GM12875 (cell line): ENCODE data around the gene WDR70.
"Not testable (repeated sequence)": the region's sequence is repeated elsewhere in the genome, so short reads cannot be mapped to it uniquely, and the experiment has no call there.

Experiments
- H3K4me3 ChIP-seq: one replicate; pipeline ENCODE4 v1.5.1; 2011; ENCODE audit warnings: low read depth, low read length, control low read depth
- TF ChIP-seq, protein P1 (sequence below): IDR thresholded peaks from 2 replicates; pipeline ENCODE4 v1.5.1; 2011; ENCODE audit warnings: low read depth, mild to moderate bottlenecking, control low read depth, inconsistent platforms, low read length, moderate library complexity, borderline replicate concordance; ENCODE audit not compliant: insufficient read depth

Gene WDR70

GRCh38 chr5:37477426-37477825, 98.3 kb downstream of the WDR70 start:
- TF ChIP-seq, protein P1, sequence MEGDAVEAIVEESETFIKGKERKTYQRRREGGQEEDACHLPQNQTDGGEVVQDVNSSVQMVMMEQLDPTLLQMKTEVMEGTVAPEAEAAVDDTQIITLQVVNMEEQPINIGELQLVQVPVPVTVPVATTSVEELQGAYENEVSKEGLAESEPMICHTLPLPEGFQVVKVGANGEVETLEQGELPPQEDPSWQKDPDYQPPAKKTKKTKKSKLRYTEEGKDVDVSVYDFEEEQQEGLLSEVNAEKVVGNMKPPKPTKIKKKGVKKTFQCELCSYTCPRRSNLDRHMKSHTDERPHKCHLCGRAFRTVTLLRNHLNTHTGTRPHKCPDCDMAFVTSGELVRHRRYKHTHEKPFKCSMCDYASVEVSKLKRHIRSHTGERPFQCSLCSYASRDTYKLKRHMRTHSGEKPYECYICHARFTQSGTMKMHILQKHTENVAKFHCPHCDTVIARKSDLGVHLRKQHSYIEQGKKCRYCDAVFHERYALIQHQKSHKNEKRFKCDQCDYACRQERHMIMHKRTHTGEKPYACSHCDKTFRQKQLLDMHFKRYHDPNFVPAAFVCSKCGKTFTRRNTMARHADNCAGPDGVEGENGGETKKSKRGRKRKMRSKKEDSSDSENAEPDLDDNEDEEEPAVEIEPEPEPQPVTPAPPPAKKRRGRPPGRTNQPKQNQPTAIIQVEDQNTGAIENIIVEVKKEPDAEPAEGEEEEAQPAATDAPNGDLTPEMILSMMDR, result no peak
- no peak overlapping the region for H3K4me3 ChIP-seq

DNA sequence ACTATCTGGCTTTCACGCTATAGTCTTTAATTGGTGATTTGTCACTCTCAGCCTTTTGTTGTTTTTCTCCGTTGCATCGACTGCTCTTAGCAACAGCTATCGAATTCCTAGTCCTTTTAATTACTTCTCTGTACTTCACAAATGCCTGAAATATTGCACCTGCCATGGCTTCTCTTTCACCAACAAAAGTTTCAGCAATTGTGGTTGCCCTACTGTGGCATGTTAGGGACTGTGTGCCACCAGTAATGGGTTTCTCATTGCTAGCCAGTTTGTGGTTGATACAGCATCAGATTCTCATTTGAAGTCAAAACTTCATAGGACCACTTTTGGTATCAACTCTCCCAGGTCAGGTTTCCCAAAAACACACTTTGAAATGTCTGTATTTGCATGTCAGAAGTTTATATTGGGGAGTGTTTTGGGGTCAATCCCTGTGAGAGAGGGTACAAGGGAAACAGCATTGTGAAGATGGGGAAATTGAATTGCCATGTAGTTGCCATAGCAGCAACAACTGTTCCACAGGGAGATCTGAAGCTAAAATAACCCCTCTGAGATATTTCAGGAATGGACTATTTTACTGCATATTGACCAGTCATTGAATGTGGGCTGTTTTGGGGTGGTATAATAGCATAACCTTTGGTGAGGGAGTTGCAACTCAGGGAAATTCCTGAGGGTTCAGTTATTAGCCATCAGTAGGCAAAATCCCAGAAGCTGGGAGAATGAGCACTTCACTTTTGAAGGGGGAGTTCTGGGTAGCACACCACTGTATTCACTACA, 99.2 kb downstream of the WDR70 start:
- H3K4me3 ChIP-seq, result no peak overlapping the region

GRCh38 chr5:37481395-37481794, 102.3 kb downstream of the WDR70 start:
- H3K4me3 ChIP-seq, result not testable (repeated sequence)

More for the DNA sequence above, 99.2 kb downstream of the WDR70 start:
- TF ChIP-seq, protein P1, result no peak

DNA sequence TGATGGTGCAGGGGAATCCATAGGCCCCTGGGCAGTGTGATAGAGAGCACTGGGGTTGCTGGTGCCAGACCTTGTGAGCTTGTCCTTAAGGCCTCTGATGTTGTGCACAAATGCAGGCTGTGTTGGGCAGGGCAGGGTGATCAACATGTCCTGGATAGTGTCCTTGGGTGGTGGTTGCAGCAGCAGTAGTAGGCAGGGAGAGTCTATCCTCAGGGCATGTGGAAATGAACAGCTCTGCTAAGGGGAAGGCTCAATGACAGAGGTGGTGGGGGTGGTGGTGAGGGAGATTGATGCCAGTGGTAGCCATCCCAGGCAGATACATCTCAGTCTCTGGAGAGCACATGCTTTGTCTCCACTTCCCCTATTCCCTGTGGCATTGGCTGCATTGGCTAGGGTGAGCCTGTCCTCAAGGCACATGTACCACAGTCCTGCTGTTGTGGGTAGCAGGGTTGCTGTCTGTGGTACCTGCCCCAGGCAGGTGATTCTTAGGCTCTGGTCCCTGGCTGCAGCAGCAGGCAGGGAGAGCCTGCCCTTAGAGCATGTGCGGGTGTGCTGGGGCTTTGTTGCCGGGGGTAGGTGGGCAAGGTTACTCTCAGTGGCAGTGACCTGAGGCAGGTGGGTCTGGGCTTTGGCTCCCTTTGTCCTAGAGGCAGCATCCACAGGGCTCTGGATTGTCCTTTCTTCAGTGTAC, 111.1 kb downstream of the WDR70 start:
- TF ChIP-seq, protein P1, result no peak
- H3K4me3 ChIP-seq, result no peak overlapping the region

DNA sequence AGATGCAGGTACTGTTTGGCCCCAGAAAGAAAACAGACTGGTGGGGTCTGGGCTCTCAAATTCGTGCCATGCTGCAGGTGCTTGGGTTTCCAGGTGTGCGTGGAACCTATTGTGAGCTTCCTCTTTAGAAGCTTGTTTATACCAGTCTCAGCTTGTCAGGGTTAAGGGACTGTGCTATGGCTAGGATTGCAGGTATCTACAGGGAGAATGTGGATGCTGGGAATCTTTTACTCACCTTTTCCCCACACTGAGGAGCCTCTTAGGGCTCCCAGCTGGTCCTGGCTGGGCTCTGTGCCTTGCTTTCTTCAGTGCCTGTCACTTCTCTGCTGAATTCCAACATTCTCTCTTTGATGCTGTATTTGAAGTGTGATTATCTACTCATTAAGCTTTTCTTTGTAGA, 111.8 kb downstream of the WDR70 start:
- TF ChIP-seq, protein P1, result no peak
- no peak overlapping the region for H3K4me3 ChIP-seq

DNA sequence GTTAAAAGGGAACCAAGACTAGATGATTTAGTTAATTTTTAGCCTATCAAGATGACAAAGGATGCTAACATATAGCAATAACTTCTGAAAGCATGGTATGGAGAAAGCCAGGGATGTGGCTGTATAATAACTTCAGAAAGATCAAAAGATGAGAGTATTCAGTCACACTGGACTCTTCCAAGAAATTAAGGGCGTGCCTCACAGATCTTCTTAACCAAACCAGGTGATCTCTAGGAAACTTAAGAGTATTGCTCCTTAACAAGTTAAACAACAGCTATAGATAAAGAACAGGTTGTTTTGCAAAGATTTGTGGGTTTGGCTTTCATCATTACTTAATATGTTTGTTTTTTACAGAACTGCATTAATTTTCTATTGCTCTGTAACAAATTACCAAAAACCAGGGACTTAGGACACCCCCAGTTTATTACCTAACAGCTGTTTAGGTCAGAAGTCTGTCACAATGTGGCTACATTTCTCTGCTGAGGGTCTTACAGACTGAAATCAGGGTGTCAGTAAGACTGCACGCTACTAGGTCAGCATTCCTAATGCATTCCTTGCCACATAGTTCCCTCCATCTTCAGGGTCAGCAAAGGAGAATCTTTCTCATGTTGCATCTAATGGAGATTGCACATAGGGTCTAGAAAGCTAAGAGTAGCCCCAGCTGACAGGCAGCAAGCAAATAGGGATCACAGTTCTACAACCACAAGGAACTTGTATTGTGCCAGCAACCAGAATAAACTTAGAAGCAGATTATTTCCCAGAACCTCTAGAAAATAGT, 113.8 kb downstream of the WDR70 start:
- H3K4me3 ChIP-seq, result no peak overlapping the region
- TF ChIP-seq, protein P1, result no peak

GRCh38 chr5:37494756-37495155, 115.6 kb downstream of the WDR70 start:
- TF ChIP-seq, protein P1, result no peak
- no peak overlapping the region for H3K4me3 ChIP-seq
